Chondrocyte (in vitro differentiated cells): ENCODE data around the gene ELK3. TPM values are rescaled to one million over a fixed set of nuclear protein-coding genes. Genes with fewer than 3 reads are reported as not detected.

Experiments
- DNase-seq: peaks from one replicate; pipeline ENCODE4 v3.0.0; 2021; ENCODE audit warnings: mixed read lengths, low spot score
- H3K27ac Mint-ChIP-seq: one replicate; pipeline ENCODE4 v1.8.0; 2021; ENCODE audit warnings: mild to moderate bottlenecking, moderate library complexity, mixed read lengths; ENCODE audit not compliant: unreplicated experiment
- H3K27me3 Mint-ChIP-seq: 2 replicates; pipeline ENCODE4 v1.8.0; 2021; ENCODE audit warnings: low read depth, mixed read lengths
- H3K36me3 Mint-ChIP-seq: 2 replicates; pipeline ENCODE4 v1.8.0; 2021; ENCODE audit warnings: low read depth, mixed read lengths
- H3K4me1 Mint-ChIP-seq: 2 replicates; pipeline ENCODE4 v1.8.0; 2021; ENCODE audit warnings: low read depth, mild to moderate bottlenecking, mixed read lengths
- H3K4me3 Mint-ChIP-seq: one replicate; pipeline ENCODE4 v1.8.0; 2021; ENCODE audit warnings: mild to moderate bottlenecking, moderate library complexity, mixed read lengths; ENCODE audit not compliant: unreplicated experiment
- H3K9me3 Mint-ChIP-seq: 2 replicates; pipeline ENCODE4 v1.8.0; 2021; ENCODE audit warnings: low read depth, mixed read lengths
- total RNA-seq: library from RNA; stranded (reverse); gene quantifications from 3 replicates; pipeline ENCODE4 v1.2.1, GENCODE V29; 2021
- TF ChIP-seq, protein P1 (sequence below): fragments of 200-600 bp; sonication (generic); IDR thresholded peaks from 2 replicates; pipeline ENCODE4 v1.5.0; 2021; ENCODE audit warnings: antibody characterized with exemption, mild to moderate bottlenecking, moderate library complexity

ELK3 gene
- total RNA-seq, 1 donor from 2014 or later, result 38.8 TPM

DNA sequence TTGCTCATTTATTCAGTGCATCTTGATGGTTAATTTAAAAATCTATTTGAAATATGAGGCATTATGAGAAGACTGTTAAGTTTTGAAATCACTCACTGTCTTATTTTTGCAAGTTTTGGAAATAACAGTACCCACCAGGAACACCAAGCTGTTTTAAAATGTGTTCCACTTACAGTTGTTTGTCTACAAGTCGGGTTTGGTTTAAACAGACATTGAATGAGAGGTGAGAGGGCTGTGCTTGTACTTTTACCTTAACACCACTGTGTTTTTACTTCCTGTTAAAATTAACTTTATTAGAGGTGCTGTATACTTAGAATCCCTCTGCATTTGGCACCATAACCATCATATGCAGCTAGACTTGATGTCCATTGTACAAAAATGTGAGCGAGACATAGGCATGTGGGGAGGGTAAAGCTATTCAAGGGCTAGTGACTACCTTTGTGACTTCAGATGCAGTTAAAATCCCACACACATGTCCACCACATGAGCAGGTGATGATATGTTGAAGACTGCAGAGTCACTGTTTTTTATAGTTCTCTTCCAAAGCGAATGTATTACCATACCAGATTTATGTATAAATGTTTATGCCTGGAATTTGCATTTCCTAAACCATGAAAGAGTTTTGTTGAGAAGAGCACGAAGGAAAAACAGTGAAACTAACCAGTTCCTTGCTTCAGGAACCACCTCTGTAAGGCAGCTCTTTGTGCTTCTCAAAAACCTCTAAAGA lies 12.9 kb downstream of the ELK3 start:
- no peak for DNase-seq
- no peak overlapping the region for H3K27ac Mint-ChIP-seq
- H3K9me3 Mint-ChIP-seq, result no peaks in the 10 kb centered on the region
- peaks cover 54% of the 10 kb centered on the region for H3K4me1 Mint-ChIP-seq
- H3K4me3 Mint-ChIP-seq, result no peak overlapping the region
- no peaks in the 10 kb centered on the region for H3K36me3 Mint-ChIP-seq
- no peaks in the 10 kb centered on the region for H3K27me3 Mint-ChIP-seq
- TF ChIP-seq, protein P1, sequence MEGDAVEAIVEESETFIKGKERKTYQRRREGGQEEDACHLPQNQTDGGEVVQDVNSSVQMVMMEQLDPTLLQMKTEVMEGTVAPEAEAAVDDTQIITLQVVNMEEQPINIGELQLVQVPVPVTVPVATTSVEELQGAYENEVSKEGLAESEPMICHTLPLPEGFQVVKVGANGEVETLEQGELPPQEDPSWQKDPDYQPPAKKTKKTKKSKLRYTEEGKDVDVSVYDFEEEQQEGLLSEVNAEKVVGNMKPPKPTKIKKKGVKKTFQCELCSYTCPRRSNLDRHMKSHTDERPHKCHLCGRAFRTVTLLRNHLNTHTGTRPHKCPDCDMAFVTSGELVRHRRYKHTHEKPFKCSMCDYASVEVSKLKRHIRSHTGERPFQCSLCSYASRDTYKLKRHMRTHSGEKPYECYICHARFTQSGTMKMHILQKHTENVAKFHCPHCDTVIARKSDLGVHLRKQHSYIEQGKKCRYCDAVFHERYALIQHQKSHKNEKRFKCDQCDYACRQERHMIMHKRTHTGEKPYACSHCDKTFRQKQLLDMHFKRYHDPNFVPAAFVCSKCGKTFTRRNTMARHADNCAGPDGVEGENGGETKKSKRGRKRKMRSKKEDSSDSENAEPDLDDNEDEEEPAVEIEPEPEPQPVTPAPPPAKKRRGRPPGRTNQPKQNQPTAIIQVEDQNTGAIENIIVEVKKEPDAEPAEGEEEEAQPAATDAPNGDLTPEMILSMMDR, result no peak

DNA sequence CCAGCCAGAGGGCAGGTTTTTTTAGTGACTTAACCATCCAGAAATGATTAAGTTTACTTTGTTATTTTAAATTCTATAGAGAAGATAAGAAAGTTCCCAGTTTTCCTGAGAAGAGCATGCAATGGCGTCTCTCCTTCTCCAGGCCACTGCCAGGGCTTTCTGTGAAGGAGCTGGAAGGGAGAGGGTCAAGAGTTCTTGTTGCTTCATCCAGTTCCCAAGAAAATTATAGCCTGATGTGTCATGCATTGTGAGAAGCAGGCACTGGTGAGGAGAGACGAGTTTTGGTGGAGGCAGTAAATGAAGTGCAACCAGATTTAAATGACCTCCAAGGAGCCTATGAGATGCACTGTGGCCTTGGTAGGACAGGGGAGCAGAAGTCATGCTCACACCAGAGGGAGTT lies 14.2 kb downstream of the ELK3 start:
- peaks cover 62% of the 10 kb centered on the region for H3K4me1 Mint-ChIP-seq
- H3K36me3 Mint-ChIP-seq, result no peaks in the 10 kb centered on the region
- no peak for DNase-seq
- no peak overlapping the region for H3K4me3 Mint-ChIP-seq
- peak overlapping the region; percentile 85 for H3K27ac Mint-ChIP-seq
- no peaks in the 10 kb centered on the region for H3K9me3 Mint-ChIP-seq
- TF ChIP-seq, protein P1, result no peak
- no peaks in the 10 kb centered on the region for H3K27me3 Mint-ChIP-seq

DNA sequence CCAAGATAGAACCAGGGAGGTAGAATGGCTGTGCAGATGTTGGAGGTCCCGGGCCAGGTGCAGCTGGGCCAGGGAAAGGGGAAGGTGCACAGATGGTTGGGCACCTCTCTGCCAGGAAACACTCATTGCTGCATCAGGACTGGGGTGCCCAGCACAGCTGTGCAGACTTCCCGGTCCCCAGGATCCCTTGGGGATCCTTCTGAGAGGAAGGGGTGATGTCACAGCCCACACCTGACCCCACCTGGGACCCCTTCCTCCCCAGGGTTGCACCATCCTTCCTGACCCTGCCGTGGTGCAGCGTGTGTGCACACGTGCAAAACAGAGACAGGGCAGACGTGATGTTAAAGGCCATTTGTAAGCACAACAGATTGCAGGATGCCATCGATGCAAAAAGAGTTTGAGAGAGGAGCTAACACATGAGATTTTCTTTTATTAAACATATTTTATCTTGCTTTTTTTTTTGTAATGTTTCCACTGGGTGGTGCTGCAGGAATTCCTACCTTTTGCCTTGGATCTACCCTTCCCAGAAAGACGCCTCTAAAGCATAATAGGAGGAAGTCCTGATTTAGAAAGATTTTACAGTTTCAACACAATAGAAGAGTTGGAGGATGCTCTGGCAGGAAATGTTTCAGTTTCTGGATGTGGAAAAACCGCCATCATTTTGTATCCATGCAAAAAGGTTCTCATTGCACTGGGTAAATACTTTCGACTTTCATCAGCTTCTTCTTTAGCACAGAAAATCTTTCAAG lies 14.8 kb downstream of the ELK3 start:
- TF ChIP-seq, protein P1, result peak; percentile 64
- H3K27ac Mint-ChIP-seq, result peak overlapping the region; percentile 85
- H3K4me3 Mint-ChIP-seq, result no peak overlapping the region
- no peaks in the 10 kb centered on the region for H3K9me3 Mint-ChIP-seq
- H3K27me3 Mint-ChIP-seq, result no peaks in the 10 kb centered on the region
- H3K4me1 Mint-ChIP-seq, result peaks cover 62% of the 10 kb centered on the region
- DNase-seq, result no peak
- H3K36me3 Mint-ChIP-seq, result no peaks in the 10 kb centered on the region

DNA sequence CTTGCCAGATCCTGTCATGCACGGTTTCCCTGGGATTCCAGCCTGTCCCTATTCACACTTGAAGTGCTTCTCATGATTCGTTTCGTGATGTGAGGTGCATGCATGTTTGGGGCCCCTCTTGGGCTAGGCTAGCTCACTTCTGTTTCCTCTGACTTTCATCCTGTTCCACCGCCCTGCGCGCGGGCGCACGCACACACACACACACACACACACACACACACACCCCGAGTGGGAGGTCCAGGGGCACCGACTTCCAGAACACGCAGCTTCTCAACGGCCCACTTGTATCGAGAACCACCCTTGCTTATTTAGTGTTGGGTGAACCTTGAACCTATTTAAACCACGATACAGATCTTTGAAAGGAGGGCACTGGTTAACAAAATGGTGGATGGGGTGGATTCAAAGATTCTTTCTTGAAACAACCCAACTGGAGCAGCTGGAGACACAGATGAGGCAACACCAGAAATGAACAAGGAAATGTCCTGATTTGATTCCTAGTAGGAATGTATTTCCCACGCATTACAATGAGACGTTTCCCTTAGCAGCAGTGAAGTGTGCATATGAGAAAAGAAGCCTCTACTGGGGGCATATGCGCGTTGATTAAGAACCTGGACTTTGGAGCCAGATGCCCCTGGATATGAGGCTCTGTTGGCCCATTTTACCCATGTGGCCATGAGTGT lies 16.3 kb downstream of the ELK3 start:
- H3K4me1 Mint-ChIP-seq, result peaks cover 68% of the 10 kb centered on the region
- no peaks in the 10 kb centered on the region for H3K36me3 Mint-ChIP-seq
- no peak overlapping the region for H3K4me3 Mint-ChIP-seq
- peak overlapping the region; percentile 46 for H3K27ac Mint-ChIP-seq
- H3K9me3 Mint-ChIP-seq, result no peaks in the 10 kb centered on the region
- TF ChIP-seq, protein P1, result no peak
- no peaks in the 10 kb centered on the region for H3K27me3 Mint-ChIP-seq
- DNase-seq, result no peak

DNA sequence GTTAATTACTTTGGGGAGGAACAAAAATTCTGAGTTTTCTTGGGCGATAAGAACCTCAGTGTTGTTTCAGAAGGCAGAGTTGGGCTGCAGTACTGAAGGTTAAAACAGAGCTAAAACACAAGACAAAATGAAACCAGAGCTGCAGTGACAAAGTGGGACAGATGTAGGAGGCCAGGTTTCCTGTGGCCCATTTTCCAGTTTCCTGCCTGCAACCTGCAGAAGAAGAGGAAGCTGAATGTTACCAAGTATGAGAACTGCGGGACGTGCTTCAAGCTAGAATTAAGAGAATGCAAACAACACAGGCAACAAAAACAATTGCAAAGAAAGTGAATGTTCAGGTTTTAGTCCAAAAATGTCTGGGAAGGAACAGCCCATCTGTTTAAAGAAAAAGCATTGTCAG lies 17.8 kb downstream of the ELK3 start:
- H3K9me3 Mint-ChIP-seq, result no peaks in the 10 kb centered on the region
- TF ChIP-seq, protein P1, result no peak
- DNase-seq, result no peak
- no peaks in the 10 kb centered on the region for H3K27me3 Mint-ChIP-seq
- H3K27ac Mint-ChIP-seq, result peak overlapping the region; percentile 52
- H3K4me1 Mint-ChIP-seq, result peaks cover 70% of the 10 kb centered on the region
- H3K36me3 Mint-ChIP-seq, result no peaks in the 10 kb centered on the region
- H3K4me3 Mint-ChIP-seq, result no peak overlapping the region
